GM10266 (cell line): Measurements from ENCODE around the gene STK35.

Source experiments
- DNase-seq: peaks from one replicate; pipeline ENCODE4 v3.0.0; 2012; ENCODE audit errors: extremely low spot score
- TF ChIP-seq, protein P1 (sequence below): IDR thresholded peaks from 2 replicates; pipeline ENCODE4 v1.5.1; 2012; ENCODE audit warnings: mild to moderate bottlenecking, low read depth; ENCODE audit not compliant: control insufficient read depth, insufficient read depth; ENCODE audit errors: missing control alignments

STK35 gene

DNA sequence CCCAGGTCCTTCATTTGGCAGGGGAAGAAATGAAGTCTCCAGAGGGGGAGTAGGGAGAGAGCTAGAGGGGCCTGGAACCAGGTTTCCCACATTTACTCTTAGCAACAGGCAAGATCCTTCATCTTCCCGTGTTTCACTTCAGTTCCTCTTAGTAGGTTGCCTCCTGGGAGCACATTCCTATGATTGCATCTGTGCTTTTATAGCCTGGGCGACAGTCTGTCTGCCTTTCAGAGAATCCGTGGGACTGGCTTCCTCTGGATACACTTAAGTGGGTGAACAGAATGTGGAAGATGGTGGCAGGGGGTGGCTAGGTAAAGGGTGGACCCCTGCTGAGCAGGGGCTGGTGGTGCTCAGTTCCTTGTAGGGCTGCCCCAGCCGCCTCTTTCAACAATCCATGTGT, 33.4 kb downstream of the STK35 start:
- TF ChIP-seq, protein P1, sequence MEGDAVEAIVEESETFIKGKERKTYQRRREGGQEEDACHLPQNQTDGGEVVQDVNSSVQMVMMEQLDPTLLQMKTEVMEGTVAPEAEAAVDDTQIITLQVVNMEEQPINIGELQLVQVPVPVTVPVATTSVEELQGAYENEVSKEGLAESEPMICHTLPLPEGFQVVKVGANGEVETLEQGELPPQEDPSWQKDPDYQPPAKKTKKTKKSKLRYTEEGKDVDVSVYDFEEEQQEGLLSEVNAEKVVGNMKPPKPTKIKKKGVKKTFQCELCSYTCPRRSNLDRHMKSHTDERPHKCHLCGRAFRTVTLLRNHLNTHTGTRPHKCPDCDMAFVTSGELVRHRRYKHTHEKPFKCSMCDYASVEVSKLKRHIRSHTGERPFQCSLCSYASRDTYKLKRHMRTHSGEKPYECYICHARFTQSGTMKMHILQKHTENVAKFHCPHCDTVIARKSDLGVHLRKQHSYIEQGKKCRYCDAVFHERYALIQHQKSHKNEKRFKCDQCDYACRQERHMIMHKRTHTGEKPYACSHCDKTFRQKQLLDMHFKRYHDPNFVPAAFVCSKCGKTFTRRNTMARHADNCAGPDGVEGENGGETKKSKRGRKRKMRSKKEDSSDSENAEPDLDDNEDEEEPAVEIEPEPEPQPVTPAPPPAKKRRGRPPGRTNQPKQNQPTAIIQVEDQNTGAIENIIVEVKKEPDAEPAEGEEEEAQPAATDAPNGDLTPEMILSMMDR: no peak

DNA sequence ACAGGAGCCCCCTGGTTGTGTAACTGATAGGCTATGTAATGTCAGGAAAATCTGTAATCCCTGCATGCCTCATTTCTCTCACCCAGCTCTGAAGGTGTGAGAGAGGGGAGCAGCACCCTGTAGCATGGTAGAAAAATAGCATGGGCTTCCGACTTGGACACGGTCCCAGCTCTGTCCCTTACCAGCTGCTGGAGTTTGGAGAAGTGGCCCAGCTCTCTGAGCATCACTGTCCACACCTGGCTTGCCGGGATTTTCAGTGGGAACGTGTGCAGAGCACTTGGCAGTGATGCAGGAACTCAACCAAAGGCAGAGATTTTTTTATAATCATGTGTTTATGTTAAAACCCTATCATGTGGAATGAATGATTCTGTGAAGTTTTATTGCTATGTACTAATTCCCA, 34.6 kb downstream of the STK35 start:
- TF ChIP-seq, protein P1: no peak
- no peak for DNase-seq

More for the DNA sequence above, 33.4 kb downstream of the STK35 start:
- DNase-seq: no peak

DNA sequence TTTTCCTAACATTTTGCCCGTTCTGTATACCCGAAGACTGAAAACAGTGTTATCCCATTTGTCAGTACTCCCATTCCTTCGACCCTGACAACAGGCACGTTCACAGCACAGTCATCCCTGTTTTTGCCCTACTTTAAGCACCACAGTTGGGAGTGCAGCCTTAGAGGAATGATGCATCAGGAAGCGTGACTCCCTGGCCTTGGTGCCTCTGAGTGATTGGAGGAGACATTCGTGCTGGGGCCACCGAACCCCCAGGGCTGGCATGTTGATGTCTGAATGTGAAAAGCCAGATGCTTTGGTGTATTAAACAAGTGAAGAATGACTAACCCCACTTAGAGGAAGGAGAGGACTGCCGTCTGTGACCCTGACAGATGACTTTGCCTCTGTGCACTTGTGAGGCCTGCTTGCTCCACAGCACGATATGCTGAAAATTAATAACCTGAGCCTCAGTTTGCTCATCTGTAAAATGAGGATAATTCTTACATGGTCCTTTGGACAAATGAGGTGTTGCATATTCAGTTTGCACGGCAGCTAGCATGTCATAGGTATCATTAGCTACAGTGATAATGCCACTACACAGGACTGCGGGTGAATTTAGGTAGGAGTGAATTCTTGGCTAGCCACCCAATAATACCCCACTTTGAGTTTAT, 36.0 kb downstream of the STK35 start:
- DNase-seq: no peak
- TF ChIP-seq, protein P1: no peak

DNA sequence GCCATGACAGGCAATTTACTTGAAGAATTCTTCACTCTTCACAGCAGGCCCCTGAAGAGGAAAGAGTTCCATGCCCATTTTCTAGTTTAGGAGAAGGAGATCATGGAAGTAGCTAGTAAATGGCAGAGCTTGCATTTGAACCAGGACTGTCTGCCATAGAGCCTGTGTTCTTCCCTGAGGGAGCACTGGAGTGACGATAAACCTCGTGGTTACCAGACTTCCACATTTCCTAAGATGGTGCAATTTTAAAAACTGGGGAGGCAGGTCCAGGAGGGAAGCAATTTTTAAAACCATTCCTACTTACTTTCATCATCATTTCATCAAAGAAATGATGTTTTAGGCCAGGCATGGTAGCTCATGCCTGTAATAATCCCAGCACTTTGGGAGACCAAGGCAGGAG, 36.8 kb downstream of the STK35 start:
- TF ChIP-seq, protein P1: no peak
- DNase-seq: no peak

DNA sequence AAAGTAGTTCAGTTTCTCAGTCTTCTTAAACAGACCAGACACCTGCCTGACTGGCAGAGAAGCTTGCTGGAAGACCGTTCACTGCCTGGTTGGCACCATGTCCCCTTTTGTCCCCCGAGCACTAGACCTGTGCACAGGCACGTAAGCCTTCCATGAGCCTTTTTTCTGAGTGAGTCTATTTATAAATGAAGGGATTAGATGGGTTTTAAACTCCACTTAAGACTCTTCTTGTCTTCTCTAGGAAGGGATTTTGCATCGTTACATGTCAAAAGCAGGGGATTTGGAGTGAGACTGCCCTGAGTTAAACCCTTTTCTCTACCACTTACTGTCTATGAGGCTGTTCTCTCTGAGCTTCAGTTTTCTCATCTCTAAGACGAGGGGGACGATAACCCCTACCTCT, 37.6 kb downstream of the STK35 start:
- TF ChIP-seq, protein P1: no peak

DNA sequence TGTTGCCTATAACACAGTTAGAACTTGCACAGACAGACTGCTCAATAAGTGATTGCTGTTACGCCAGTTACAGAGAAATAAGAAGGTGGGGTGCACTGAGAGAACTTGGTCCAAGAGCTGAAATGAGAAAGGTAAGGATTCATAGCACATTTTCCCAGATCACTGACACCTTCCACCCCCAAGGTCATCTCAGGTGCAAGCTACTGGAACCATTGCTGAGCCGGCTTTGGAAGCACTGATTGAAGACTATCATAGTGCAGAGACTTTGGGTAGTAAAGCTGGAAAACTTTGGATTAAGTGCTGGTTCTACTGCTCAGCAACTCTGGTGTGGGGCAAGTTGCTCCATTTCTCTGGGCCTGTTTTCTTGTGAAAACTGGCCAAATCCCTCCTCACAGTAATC, 38.1 kb downstream of the STK35 start:
- TF ChIP-seq, protein P1: no peak
- DNase-seq: no peak

More for the DNA sequence above, 37.6 kb downstream of the STK35 start:
- no peak for DNase-seq

DNA sequence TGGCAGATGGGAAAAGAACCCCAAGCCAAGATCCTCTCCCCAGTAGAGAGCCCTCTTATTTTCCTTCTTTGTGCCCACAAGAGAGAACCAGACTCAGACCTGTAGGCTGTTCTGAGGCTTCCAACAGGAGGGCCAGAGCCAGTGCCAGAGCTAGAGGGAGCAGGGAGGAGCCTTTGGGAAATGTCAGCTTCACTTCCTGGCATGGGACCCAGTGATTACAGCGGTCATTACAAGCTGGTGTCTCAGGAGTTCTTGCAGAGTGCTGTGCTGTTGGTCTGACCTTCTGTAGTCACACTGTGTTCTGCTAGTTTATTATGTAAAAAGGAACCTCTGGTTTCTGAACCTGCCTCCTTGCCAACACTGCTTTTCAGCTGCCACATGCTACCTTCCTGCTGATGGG, 38.9 kb downstream of the STK35 start:
- TF ChIP-seq, protein P1: no peak
- no peak for DNase-seq
